ENCODE data around the gene MID2. TPM values are rescaled to one million over a fixed set of nuclear protein-coding genes. Genes with fewer than 3 reads are reported as not detected.
"Not testable (repeated sequence)": the region's sequence is repeated elsewhere in the genome, so short reads cannot be mapped to it uniquely, and the experiment has no call there.

MID2 gene
- total and polyA plus RNA-seq, 4 experiments from 2014 or later = 8.8 to 20.0 (median 15.0) TPM

DNA sequence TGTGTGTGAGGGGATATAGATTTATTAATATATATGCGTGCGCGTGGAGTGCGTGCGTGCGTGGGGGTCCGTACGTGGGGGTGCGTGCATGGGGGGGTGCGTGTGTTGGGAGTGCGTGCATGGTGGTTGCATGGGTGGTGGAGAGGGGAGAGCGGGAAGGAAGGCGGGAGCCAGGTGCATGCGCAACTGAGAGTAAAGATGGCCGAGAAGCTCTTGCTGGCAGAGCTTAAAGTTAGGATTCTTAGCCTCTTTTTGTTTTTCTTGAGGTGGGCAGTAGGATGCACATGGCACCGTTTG is 110.7 kb downstream of the MID2 start:
- Mint-ChIP-seq H3K4me1 (peaks cover 0 to 5% (median 1%) of the 10 kb centered on the region in 4 donors), H3K36me3 (no peaks in the 10 kb centered on the region), H3K4me3 (peak overlapping the region in 2 of 8 donors; percentile 45 to 57), H3K27ac (no peak overlapping the region), H3K9me3 (peaks cover 0 to 1% (median 0%) of the 10 kb centered on the region in 8 donors), H3K27me3 (peaks cover 7 to 10% of the 10 kb centered on the region in 2 donors)
- H3K4me3 ChIP-seq (ENCODE audit: low read length in 2 of 2) = no peak overlapping the region
- intact Hi-C loops (cut with micrococcal nuclease) = no loop called here
- no peak for DNase-seq
- no peaks in the 10 kb centered on the region for H3K9me3 ChIP-seq (ENCODE audit: control insufficient read depth in 1 of 2, low read length in 2 of 2)
- POLR2A ChIA-PET (ENCODE audit: partially characterized antibody) = no interaction called here
- CTCF ChIA-PET (ENCODE audit: partially characterized antibody) = no interaction called here
- no peaks in the 10 kb centered on the region for H3K4me1 ChIP-seq (ENCODE audit: insufficient read depth, low read length)
- H3K36me3 ChIP-seq (ENCODE audit: insufficient read depth, low read length) = no peaks in the 10 kb centered on the region
- no peaks in the 10 kb centered on the region for H3K27me3 ChIP-seq (ENCODE audit: insufficient read depth, low read length)
- H3K27ac ChIP-seq (ENCODE audit: low read depth, low read length) = no peak overlapping the region

DNA sequence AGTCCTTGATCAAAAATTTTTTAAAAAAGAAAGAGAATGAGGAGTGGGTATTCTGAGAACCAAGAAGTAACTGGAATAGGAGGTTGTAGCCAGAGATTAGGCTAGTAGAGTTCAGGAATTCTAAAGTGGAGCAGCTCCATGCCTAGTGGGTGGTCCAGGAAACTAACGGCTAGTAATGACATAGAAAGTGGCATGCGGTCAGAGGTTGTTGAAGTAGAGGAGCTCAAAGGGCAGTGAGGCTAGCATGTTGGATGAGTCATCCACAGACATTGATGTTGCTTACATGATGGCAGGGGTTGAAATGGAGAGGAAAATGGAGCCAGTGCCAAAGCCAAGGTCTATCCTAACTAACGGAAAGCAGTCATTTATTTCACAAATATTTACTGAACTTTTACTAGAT is 114.4 kb downstream of the MID2 start:
- Histone ChIP-seq H3K4me1 (ENCODE audit: insufficient read depth, low read length) (no peaks in the 10 kb centered on the region), H3K36me3 (ENCODE audit: insufficient read depth, low read length) (no peaks in the 10 kb centered on the region), H3K4me3 (ENCODE audit: low read length in 2 of 2) (no peak overlapping the region), H3K27me3 (ENCODE audit: insufficient read depth, low read length) (no peaks in the 10 kb centered on the region), H3K9me3 (ENCODE audit: control insufficient read depth in 1 of 2, low read length in 2 of 2) (no peaks in the 10 kb centered on the region), H3K27ac (ENCODE audit: low read depth, low read length) (no peak overlapping the region)
- Mint-ChIP-seq H3K27me3 (peaks cover 6 to 10% of the 10 kb centered on the region in 2 donors), H3K36me3 (no peaks in the 10 kb centered on the region), H3K4me1 (peaks cover 0 to 5% (median 1%) of the 10 kb centered on the region in 4 donors), H3K27ac (no peak overlapping the region), H3K9me3 (peaks cover 0 to 2% (median 0%) of the 10 kb centered on the region in 8 donors), H3K4me3 (no peak overlapping the region)
- intact Hi-C loops (cut with micrococcal nuclease) = no loop called here
- POLR2A ChIA-PET (ENCODE audit: partially characterized antibody) = no interaction called here
- DNase-seq = no peak
- CTCF ChIA-PET (ENCODE audit: partially characterized antibody) = no interaction called here

DNA sequence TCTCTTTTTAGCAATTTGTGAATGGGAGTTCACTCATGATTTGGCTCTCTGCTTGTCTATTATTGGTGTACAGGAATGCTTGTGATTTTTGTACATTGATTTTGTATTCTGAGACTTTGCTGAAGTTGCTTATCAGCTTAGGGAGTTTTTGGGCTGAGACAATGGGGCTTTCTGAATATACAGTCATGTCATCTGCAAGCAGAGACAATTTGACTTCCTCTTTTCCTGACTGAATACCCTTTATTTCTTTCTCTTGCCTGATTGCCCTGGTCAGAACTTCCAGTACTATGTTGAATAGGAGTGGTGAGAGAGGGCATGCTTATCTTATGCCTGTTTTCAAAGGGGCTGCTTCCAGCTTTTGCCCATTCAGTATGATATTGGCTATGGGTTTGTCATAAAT is 129.7 kb downstream of the MID2 start:
- H3K27ac ChIP-seq (ENCODE audit: low read depth, low read length); H3K4me3 Mint-ChIP-seq; POLR2A ChIA-PET (ENCODE audit: partially characterized antibody); CTCF ChIA-PET (ENCODE audit: partially characterized antibody); H3K4me1 ChIP-seq (ENCODE audit: insufficient read depth, low read length); DNase-seq; H3K9me3 ChIP-seq (ENCODE audit: control insufficient read depth in 1 of 2, low read length in 2 of 2); H3K4me1 Mint-ChIP-seq; H3K36me3 ChIP-seq (ENCODE audit: insufficient read depth, low read length); H3K27me3 ChIP-seq (ENCODE audit: insufficient read depth, low read length); H3K27ac Mint-ChIP-seq; intact Hi-C loops (cut with micrococcal nuclease); H3K9me3 Mint-ChIP-seq; H3K27me3 Mint-ChIP-seq; H3K4me3 ChIP-seq (ENCODE audit: low read length in 2 of 2); H3K36me3 Mint-ChIP-seq: not testable (repeated sequence)

DNA sequence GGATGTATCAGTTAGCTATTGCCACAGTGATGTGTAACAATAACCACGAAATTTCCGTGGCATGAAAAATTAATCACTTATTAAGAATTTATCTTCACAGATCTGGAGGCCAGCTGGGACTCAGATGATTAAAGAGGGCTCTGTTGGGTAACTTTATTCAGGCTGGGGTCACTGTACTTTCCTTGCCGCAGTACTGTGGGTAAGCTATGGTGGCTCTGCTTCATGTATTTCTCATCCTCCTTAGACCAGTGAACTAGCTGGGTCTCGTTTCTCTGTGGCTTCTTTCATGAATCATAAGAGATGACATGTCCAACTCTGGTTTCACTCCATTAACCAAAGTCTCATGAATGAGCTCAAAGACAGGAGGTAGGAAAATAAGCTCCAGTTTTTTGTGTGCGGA is 143.0 kb downstream of the MID2 start:
- H3K27me3 ChIP-seq (ENCODE audit: insufficient read depth, low read length) = no peaks in the 10 kb centered on the region
- Mint-ChIP-seq H3K4me1 (no peaks in the 10 kb centered on the region), H3K9me3 (peaks cover 0 to 9% (median 3%) of the 10 kb centered on the region in 8 donors), H3K4me3 (no peak overlapping the region), H3K27me3 (no peaks in the 10 kb centered on the region), H3K36me3 (peaks cover 0 to 3% of the 10 kb centered on the region in 2 donors), H3K27ac (no peak overlapping the region)
- H3K4me1 ChIP-seq (ENCODE audit: insufficient read depth, low read length) = no peaks in the 10 kb centered on the region
- ChIA-PET CTCF (ENCODE audit: partially characterized antibody) (interaction anchor here (1.7 kb wide), 1 partner anchor 10 kb away, joined by 6 read pairs; no protein-coding TSS in a partner anchor), POLR2A (ENCODE audit: partially characterized antibody) (no interaction called here)
- H3K9me3 ChIP-seq (ENCODE audit: control insufficient read depth in 1 of 2, low read length in 2 of 2) = no peaks in the 10 kb centered on the region
- intact Hi-C loops (cut with micrococcal nuclease) = no loop called here
- H3K4me3 ChIP-seq (ENCODE audit: low read length in 2 of 2) = no peak overlapping the region
- H3K36me3 ChIP-seq (ENCODE audit: insufficient read depth, low read length) = no peaks in the 10 kb centered on the region
- no peak overlapping the region for H3K27ac ChIP-seq (ENCODE audit: low read depth, low read length)
- DNase-seq = no peak

DNA sequence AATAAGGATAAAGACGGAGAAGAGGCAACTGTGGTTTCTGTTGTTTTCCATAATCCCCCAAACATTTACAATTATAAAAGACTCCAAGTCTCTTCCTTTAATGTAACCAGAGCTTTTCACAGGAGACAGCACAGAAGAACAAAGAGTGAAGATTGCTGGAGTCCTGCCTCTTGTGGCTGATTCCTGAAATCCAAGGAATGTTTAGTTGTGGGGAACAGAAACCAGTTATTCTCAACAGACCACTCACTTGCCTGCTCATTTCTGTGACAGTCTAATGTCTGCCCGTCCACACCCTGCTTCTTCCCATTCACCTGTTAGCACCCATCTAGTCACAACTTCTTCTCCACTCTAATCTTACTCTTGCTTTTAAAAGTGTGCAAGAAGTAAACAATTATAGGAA is 144.4 kb downstream of the MID2 start:
- Histone ChIP-seq H3K4me3 (ENCODE audit: low read length in 2 of 2) (no peak overlapping the region), H3K4me1 (ENCODE audit: insufficient read depth, low read length) (no peaks in the 10 kb centered on the region), H3K27me3 (ENCODE audit: insufficient read depth, low read length) (no peaks in the 10 kb centered on the region), H3K9me3 (ENCODE audit: control insufficient read depth in 1 of 2, low read length in 2 of 2) (no peaks in the 10 kb centered on the region), H3K36me3 (ENCODE audit: insufficient read depth, low read length) (no peaks in the 10 kb centered on the region), H3K27ac (ENCODE audit: low read depth, low read length) (no peak overlapping the region)
- no peaks in the 10 kb centered on the region for H3K4me1 Mint-ChIP-seq
- POLR2A ChIA-PET (ENCODE audit: partially characterized antibody) = no interaction called here
- H3K27me3 Mint-ChIP-seq = no peaks in the 10 kb centered on the region
- H3K36me3 Mint-ChIP-seq = peaks cover 0 to 3% of the 10 kb centered on the region in 2 donors
- intact Hi-C loops (cut with micrococcal nuclease) = no loop called here
- H3K27ac Mint-ChIP-seq = no peak overlapping the region
- CTCF ChIA-PET (ENCODE audit: partially characterized antibody) = interaction anchor here (1.7 kb wide), 1 partner anchor 8 kb away, joined by 6 read pairs; no protein-coding TSS in a partner anchor
- peaks cover 0 to 9% (median 3%) of the 10 kb centered on the region in 8 donors for H3K9me3 Mint-ChIP-seq
- no peak overlapping the region for H3K4me3 Mint-ChIP-seq
- no peak for DNase-seq

DNA sequence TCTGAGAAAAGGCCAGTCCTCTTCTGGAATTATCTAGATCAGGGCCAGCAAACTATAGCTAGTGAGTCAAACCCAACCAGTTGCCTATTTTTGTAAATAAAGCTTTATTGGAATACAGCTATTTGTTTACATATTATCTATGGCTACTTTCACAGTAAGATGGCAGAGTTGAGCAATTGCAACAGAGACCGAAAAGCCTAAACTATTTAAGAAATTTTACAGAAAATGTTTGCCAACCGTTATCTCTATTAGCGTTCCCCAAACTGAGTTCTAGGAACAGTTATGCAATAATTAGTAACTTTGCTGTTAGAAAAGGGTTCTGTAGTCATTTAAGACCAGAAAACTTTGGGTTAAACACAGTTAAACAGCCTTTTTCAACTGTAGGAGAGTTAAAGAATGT is 146.0 kb downstream of the MID2 start:
- POLR2A ChIA-PET (ENCODE audit: partially characterized antibody) = no interaction called here
- no peaks in the 10 kb centered on the region for H3K4me1 Mint-ChIP-seq
- no peak for DNase-seq

More for the DNA sequence above, 146.0 kb downstream of the MID2 start:
- Histone ChIP-seq H3K27ac (ENCODE audit: low read depth, low read length) (no peak overlapping the region), H3K4me3 (ENCODE audit: low read length in 2 of 2) (no peak overlapping the region), H3K9me3 (ENCODE audit: control insufficient read depth in 1 of 2, low read length in 2 of 2) (no peaks in the 10 kb centered on the region), H3K36me3 (ENCODE audit: insufficient read depth, low read length) (no peaks in the 10 kb centered on the region), H3K27me3 (ENCODE audit: insufficient read depth, low read length) (no peaks in the 10 kb centered on the region), H3K4me1 (ENCODE audit: insufficient read depth, low read length) (no peaks in the 10 kb centered on the region)
- Mint-ChIP-seq H3K27me3 (no peaks in the 10 kb centered on the region), H3K36me3 (peaks cover 0 to 3% of the 10 kb centered on the region in 2 donors), H3K27ac (no peak overlapping the region), H3K9me3 (peaks cover 0 to 9% (median 3%) of the 10 kb centered on the region in 8 donors), H3K4me3 (no peak overlapping the region)
- intact Hi-C loops (cut with micrococcal nuclease) = no loop called here
- CTCF ChIA-PET (ENCODE audit: partially characterized antibody) = no interaction called here

Other genes starting within 250 kb of the MID2 start
- 10 to 100 TPM; 56.1 to 61.3 TPM for gene PRPS1, start 197.4 kb upstream of the MID2 start, total RNA-seq
- gene PRPS1, start 197.4 kb upstream of the MID2 start, polyA plus RNA-seq = 10 to 100 TPM; 53.4 to 61.9 TPM
- gene TSC22D3, start 50.1 kb upstream of the MID2 start, total RNA-seq = 100 to 1,000 TPM; 195 to 202 TPM
- gene TSC22D3, start 50.1 kb upstream of the MID2 start, polyA plus RNA-seq = 1,000 to 10,000 TPM in 1 of 2 donors, 100 to 1,000 TPM in 1; 760 to 1,424 TPM
- not detected for gene NCBP2L, start 48.1 kb upstream of the MID2 start, total RNA-seq
- gene NCBP2L, start 48.1 kb upstream of the MID2 start, polyA plus RNA-seq = not detected
- gene TEX13B, start 156.5 kb downstream of the MID2 start, total RNA-seq = not detected
- gene TEX13B, start 156.5 kb downstream of the MID2 start, polyA plus RNA-seq = not detected
- gene VSIG1, start 219.2 kb downstream of the MID2 start, total RNA-seq = 10 to 100 TPM; 41.9 to 46.2 TPM
- gene VSIG1, start 219.2 kb downstream of the MID2 start, polyA plus RNA-seq = 10 to 100 TPM in 1 of 2 donors, 1 to 10 TPM in 1; 6.3 to 20.1 TPM

Measured in CD4-positive, alpha-beta memory T cell (primary cell).